GM19328 (cell line): ENCODE results near the gene SLC6A5.

Experiments used
- ATAC-seq: cut with Tn5 transposase; IDR thresholded peaks from one replicate; pipeline ENCODE4 v1.9.1; 2021; ENCODE audit warnings: mild to moderate bottlenecking, moderate library complexity; ENCODE audit not compliant: unreplicated experiment

The SLC6A5 gene

DNA sequence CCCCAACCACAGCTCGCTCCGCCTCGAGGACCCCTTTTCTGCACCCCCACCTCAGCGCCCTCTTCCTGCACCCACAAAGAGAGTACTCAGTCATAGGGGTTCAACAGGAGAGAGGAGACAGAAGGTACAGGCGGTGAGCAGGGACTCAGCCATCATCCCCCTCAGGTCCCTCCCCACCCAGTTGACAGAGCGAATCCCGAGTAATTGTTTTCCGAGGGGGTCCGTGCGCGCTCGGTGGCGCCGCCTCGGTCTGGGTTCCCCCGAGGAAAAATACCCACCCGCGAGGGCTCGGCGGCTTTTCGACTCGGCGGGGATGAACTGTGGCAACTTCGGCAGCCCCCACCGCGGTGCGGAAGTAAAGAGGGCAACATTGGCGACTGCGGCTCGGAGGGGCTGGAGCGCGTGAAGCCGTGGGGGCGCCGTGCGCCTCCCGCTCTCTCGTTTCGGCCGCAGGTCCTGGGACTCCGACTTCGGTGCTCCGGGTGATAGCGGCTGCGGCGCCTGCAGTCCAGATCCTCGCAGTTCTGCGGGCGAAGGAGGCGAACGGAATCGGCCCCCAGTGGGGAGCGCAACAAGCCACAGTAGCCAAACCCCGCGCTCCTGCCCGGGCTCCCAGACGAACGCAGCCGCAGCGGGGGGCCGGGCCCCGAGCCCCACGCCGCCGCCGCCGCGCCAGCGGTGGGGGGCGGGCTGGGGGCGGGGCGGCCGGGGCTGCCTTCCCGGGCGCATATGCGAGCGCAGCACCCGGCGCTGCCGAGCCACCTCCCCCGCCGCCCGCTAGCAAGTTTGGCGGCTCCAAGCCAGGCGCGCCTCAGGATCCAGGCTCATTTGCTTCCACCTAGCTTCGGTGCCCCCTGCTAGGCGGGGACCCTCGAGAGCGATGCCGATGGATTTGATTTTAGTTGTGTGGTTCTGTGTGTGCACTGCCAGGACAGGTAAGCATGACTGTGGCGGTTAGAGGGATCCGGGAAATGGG is 69.7 kb downstream of the SLC6A5 start, which contains the start of gene NELL1:
NELL1 (plus strand) TSS at position 743 of the 976 bp plus-strand sequence.
- ATAC-seq, result no peak

DNA sequence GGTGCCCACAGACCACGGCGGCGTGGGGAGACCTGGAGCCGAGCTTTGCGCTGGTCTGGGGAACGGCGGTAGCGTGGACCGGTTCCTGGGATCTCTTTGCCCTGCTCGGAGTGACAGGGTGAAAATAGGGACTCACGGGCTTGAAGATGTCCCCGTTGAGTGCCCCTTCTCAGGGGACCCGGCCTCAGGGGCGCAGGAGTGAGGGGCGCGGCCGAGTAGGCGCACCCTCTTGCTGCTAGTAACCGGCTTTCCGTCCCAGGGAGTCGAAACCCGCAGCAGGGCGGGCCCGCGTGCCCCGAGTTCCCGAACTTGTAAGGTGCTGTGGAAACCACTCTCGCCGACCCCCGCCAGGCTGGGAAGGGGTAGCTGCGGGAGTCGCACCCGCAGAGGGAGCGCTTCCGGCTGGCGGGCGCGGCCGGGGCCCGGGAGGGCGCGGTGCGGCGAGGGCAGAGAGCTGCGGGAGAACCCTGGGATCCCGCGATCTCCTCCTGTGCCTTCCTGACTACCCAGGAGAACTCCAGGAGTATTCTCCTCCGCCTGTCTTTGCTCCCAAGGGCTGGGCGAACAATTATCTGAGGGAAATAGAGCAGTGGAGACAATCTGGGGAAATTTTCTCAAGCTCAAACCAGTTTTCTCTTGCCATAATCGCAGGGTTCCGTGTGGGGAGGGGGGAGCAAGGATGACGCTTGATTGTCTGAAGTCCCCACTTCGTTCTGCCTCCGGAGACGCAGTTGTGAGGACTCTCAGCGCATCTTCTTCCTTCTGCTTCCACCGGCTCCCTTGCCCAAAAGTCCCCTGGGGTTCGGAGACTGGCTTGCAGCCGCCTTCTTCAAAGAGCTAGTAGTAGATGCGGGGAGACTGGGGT is 70.6 kb downstream of the SLC6A5 start:
- no peak for ATAC-seq

- ATAC-seq, result no peak
Measured at GRCh38 chr11:20670932-20671403, 71.6 kb downstream of the SLC6A5 start.

- ATAC-seq, result no peak
Measured at GRCh38 chr11:20671856-20672546, 72.6 kb downstream of the SLC6A5 start.

DNA sequence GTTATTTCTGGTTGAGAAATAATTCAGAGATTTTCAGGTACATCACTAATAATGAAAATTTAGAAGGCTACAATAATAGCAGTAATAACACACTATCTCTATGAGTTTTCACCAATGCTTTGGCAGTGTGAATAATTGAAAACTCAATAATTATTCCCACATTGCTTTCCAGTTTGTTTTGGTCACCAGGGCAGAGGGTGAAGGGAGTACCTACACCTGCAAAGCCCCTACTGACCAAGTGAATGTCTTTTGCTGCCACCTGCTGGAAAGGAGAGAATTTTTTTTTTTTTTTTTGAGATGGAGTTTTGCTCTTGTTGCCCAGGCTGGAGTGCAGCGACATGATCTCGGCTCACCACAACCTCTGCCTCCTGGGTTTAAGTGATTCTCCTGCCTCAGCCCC is 73.2 kb downstream of the SLC6A5 start:
- ATAC-seq, result no peak

GRCh38 chr11:20676658-20677057 is 77.2 kb downstream of the SLC6A5 start:
- ATAC-seq, result no peak

DNA sequence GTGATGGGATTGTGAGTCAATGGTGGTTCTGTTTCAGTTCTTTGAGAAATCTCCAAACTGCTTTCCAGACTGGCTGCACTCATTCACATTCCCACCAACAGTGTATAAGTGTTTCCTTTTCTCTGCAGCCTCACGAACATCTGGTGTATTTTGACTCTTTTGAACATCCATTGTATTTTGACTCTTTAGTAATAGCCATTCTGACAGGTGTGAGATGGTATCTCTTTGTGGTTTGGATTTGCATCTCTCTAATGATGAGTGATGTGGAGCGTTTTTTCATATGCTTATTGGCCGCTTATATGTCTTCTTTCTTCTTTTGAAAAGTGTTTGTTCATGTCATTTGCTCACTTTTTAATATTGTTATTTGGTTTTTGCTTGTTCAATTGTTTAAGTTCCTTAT is 89.4 kb downstream of the SLC6A5 start:
- no peak for ATAC-seq

GRCh38 chr11:20707876-20708275 is 108.5 kb downstream of the SLC6A5 start:
- ATAC-seq, result no peak
